Astrocyte (in vitro differentiated cells and primary cell): Measurements from ENCODE around the gene MUC4. TPM values are rescaled to one million over a fixed set of nuclear protein-coding genes. Genes with fewer than 3 reads are reported as not detected.

Experiments
- DNase-seq: peaks from one replicate; pipeline ENCODE4 v3.0.0-alpha.2; 2010; ENCODE audit warnings: low read depth
- FAIRE-seq: peaks from 2 replicates; lab custom pipeline; 2011; peaks lifted over from hg19 to GRCh38; lab: Jason Lieb, UNC
- H2AFZ ChIP-seq: 2 replicates; pipeline ENCODE4 v1.6.0; 2012; ENCODE audit warnings: low read depth, low read length, inconsistent platforms
- H3K27ac ChIP-seq: 2 replicates; pipeline ENCODE4 v1.5.1; 2011; ENCODE audit warnings: low read depth, low read length, inconsistent platforms
- H3K27me3 ChIP-seq: 2 replicates; pipeline ENCODE4 v1.6.0; 2011; ENCODE audit warnings: low read length, inconsistent platforms; ENCODE audit not compliant: insufficient read depth
- H3K36me3 ChIP-seq: 2 replicates; pipeline ENCODE4 v1.5.1; 2011; ENCODE audit warnings: low read length, inconsistent platforms; ENCODE audit not compliant: insufficient read depth
- H3K4me1 ChIP-seq: 2 replicates; pipeline ENCODE4 v1.5.1; 2011; ENCODE audit warnings: low read length, inconsistent platforms; ENCODE audit not compliant: insufficient read depth
- H3K4me2 ChIP-seq: 2 replicates; pipeline ENCODE4 v1.6.0; 2012; ENCODE audit warnings: low read length, inconsistent platforms
- H3K4me3 ChIP-seq: 2 replicates; pipeline ENCODE4 v1.5.1; 2011; ENCODE audit warnings: low read depth, mild to moderate bottlenecking, low read length, inconsistent platforms; ENCODE audit not compliant: insufficient read depth
- H3K79me2 ChIP-seq: 2 replicates; pipeline ENCODE4 v1.6.0; 2012; ENCODE audit warnings: mild to moderate bottlenecking, low read length, inconsistent platforms; ENCODE audit not compliant: insufficient read depth
- H3K9ac ChIP-seq: 2 replicates; pipeline ENCODE4 v1.6.0; 2012; ENCODE audit warnings: mild to moderate bottlenecking, low read length, inconsistent platforms
- H3K9me3 ChIP-seq: 2 replicates; pipeline ENCODE4 v1.5.1; 2012; ENCODE audit warnings: low read depth, mild to moderate bottlenecking, low read length, inconsistent platforms; ENCODE audit not compliant: insufficient read depth
- H4K20me1 ChIP-seq: 2 replicates; pipeline ENCODE4 v1.6.0; 2012; ENCODE audit warnings: low read length, inconsistent platforms; ENCODE audit not compliant: insufficient read depth
- H3K27ac Mint-ChIP-seq: one replicate; pipeline ENCODE4 v1.8.0; 2021; ENCODE audit warnings: mild to moderate bottlenecking, mixed read lengths; ENCODE audit not compliant: unreplicated experiment
- H3K27me3 Mint-ChIP-seq: one replicate; pipeline ENCODE4 v1.8.0; 2021; ENCODE audit warnings: low read depth, mixed read lengths; ENCODE audit not compliant: unreplicated experiment
- H3K36me3 Mint-ChIP-seq: one replicate; pipeline ENCODE4 v1.8.0; 2021; ENCODE audit warnings: low read depth, mixed read lengths; ENCODE audit not compliant: unreplicated experiment
- H3K4me1 Mint-ChIP-seq: one replicate; pipeline ENCODE4 v1.8.0; 2021; ENCODE audit warnings: low read depth, mixed read lengths; ENCODE audit not compliant: unreplicated experiment
- H3K4me3 Mint-ChIP-seq: one replicate; pipeline ENCODE4 v1.8.0; 2021; ENCODE audit warnings: mild to moderate bottlenecking, moderate library complexity, mixed read lengths; ENCODE audit not compliant: unreplicated experiment
- H3K9me3 Mint-ChIP-seq: one replicate; pipeline ENCODE4 v1.8.0; 2021; ENCODE audit warnings: mild to moderate bottlenecking, mixed read lengths; ENCODE audit not compliant: unreplicated experiment
- EZH2 ChIP-seq: IDR thresholded peaks from 2 replicates; pipeline ENCODE4 v1.6.1; 2012; ENCODE audit warnings: mild to moderate bottlenecking, low read length, inconsistent platforms; ENCODE audit not compliant: insufficient read depth
- total RNA-seq: library from RNA; stranded (reverse); gene quantifications from 2 replicates; pipeline ENCODE4 v1.2.1, GENCODE V29; 2021
- TF ChIP-seq, protein P1 (sequence below): IDR thresholded peaks from 2 replicates; pipeline ENCODE4 v1.5.1; 2011; ENCODE audit warnings: low read depth, mild to moderate bottlenecking, inconsistent platforms, low read length, moderate library complexity; ENCODE audit not compliant: insufficient read depth

The MUC4 gene
- total RNA-seq, 1 donor from 2014 or later: 0.05 TPM

DNA sequence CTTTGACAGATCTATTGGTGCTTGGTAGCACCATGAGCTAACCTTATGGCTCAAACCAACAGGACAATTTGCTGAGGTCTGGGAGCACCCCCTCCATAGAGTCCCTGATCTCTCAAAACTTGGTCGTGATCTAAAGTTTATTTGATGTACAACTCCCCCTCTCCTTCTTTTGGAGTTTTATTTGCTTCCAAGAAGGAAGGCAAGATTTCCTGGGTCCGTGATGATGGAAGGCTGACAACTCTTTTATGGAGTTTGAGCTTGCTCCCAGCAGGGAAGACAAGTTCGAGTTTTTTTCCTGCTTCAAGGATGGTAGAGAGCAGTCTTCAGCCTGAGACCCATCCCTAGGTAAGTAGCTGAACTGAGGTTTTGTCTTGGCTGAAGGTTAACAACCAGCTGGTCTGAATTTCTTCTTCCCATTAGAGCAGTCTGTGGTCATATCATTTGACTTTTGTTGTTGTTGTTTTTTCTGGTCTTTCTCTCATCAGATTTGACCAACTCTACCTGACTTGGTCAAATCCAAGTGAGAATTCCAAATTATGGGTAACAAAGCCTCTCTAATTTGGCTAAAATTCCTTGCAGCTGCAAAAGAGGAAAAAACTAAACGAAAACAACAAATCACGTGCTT lies 93.8 kb downstream of the MUC4 start:
- Histone ChIP-seq H3K27me3 (peaks cover 14% of the 10 kb centered on the region), H2AFZ (no peak overlapping the region), H3K27ac (no peak overlapping the region), H3K9me3 (no peaks in the 10 kb centered on the region), H3K4me3 (no peak overlapping the region), H3K79me2 (no peaks in the 10 kb centered on the region), H3K36me3 (no peaks in the 10 kb centered on the region), H3K9ac (no peak overlapping the region), H3K4me2 (no peak overlapping the region), H4K20me1 (no peaks in the 10 kb centered on the region), H3K4me1 (no peaks in the 10 kb centered on the region)
- H3K4me1 Mint-ChIP-seq: no peaks in the 10 kb centered on the region
- no peak overlapping the region for H3K27ac Mint-ChIP-seq
- TF ChIP-seq, protein P1, sequence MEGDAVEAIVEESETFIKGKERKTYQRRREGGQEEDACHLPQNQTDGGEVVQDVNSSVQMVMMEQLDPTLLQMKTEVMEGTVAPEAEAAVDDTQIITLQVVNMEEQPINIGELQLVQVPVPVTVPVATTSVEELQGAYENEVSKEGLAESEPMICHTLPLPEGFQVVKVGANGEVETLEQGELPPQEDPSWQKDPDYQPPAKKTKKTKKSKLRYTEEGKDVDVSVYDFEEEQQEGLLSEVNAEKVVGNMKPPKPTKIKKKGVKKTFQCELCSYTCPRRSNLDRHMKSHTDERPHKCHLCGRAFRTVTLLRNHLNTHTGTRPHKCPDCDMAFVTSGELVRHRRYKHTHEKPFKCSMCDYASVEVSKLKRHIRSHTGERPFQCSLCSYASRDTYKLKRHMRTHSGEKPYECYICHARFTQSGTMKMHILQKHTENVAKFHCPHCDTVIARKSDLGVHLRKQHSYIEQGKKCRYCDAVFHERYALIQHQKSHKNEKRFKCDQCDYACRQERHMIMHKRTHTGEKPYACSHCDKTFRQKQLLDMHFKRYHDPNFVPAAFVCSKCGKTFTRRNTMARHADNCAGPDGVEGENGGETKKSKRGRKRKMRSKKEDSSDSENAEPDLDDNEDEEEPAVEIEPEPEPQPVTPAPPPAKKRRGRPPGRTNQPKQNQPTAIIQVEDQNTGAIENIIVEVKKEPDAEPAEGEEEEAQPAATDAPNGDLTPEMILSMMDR: no peak
- TF ChIP-seq EZH2: no peak
- DNase-seq: no peak
- no peak overlapping the region for H3K4me3 Mint-ChIP-seq
- H3K27me3 Mint-ChIP-seq: peaks cover 9% of the 10 kb centered on the region
- peaks cover 1% of the 10 kb centered on the region for H3K36me3 Mint-ChIP-seq
- peaks cover 3% of the 10 kb centered on the region for H3K9me3 Mint-ChIP-seq
- no peak for FAIRE-seq

GRCh38 chr3:195717416-195717815 lies 94.3 kb downstream of the MUC4 start:
- H3K27ac Mint-ChIP-seq: no peak overlapping the region
- DNase-seq: no peak

More at GRCh38 chr3:195717416-195717815, 94.3 kb downstream of the MUC4 start:
- H3K4me3 ChIP-seq: no peak overlapping the region
- H3K9me3 ChIP-seq: no peaks in the 10 kb centered on the region
- no peaks in the 10 kb centered on the region for H3K4me1 ChIP-seq
- H3K27me3 ChIP-seq: peaks cover 14% of the 10 kb centered on the region
- no peak overlapping the region for H2AFZ ChIP-seq
- no peak overlapping the region for H3K27ac ChIP-seq
- H3K4me3 Mint-ChIP-seq: no peak overlapping the region
- H3K9ac ChIP-seq: no peak overlapping the region
- H4K20me1 ChIP-seq: no peaks in the 10 kb centered on the region
- H3K36me3 Mint-ChIP-seq: peaks cover 1% of the 10 kb centered on the region
- H3K4me2 ChIP-seq: no peak overlapping the region
- TF ChIP-seq, protein P1: no peak
- no peak for TF ChIP-seq EZH2
- no peaks in the 10 kb centered on the region for H3K4me1 Mint-ChIP-seq
- FAIRE-seq: no peak
- peaks cover 3% of the 10 kb centered on the region for H3K9me3 Mint-ChIP-seq
- H3K27me3 Mint-ChIP-seq: peaks cover 9% of the 10 kb centered on the region
- no peaks in the 10 kb centered on the region for H3K79me2 ChIP-seq
- H3K36me3 ChIP-seq: no peaks in the 10 kb centered on the region
